ENCODE measurements around the gene MEIG1. TPM values are rescaled to one million over a fixed set of nuclear protein-coding genes. Genes with fewer than 3 reads are reported as not detected.

MEIG1 gene
- total RNA-seq, 1 experiment from 2014 or later, result 1.6 TPM

DNA sequence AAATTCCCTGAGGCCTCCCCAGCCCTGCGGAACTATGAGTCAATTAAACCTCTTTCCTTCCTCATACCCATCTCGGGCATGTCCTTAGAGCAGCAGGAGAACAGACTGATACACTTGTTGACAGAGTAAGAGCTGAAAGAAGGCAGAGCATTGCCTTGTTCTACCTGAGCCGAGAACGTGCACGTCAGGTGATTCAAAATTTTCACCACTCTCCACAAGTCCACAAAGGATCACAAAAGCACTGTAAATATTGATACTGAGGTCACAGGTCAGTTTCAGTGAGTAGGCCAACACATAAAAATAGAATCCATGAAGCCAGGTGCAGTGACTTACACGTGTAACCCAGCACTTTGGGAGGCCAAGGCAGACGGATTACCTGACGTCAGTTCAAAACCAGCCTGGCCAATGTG, 33.1 kb upstream of the MEIG1 start:
- ATAC-seq (no peak), DNase-seq (no peak)
- no TSS peak for BruUV-seq (replicated peaks)
- H3K4me2 ChIP-seq (ENCODE audit: low read length), result no peak overlapping the region
- no peaks in the 10 kb centered on the region for H3K9me2 ChIP-seq (replicated peaks; ENCODE audit: low read length)
- CTCF ChIA-PET, result no interaction called here
- no peak overlapping the region for H3K4me3 ChIP-seq (ENCODE audit: low read length)
- no peaks in the 10 kb centered on the region for H3K9me3 ChIP-seq (ENCODE audit: low read length)
- no peaks in the 10 kb centered on the region for H3F3A ChIP-seq (ENCODE audit: low read length, unreplicated experiment)
- H3K27me3 ChIP-seq (ENCODE audit: low read length), result no peaks in the 10 kb centered on the region
- no peak overlapping the region for H2AFZ ChIP-seq (ENCODE audit: low read length)
- intact Hi-C loops (cut with micrococcal nuclease), result no loop called here
- POLR2A ChIA-PET (ENCODE audit: unreplicated experiment), result no interaction called here
- TF ChIP-seq EZH2 (IDR thresholded peaks at IDR 0.05; ENCODE audit: low read length, unreplicated experiment) (no peak), EZH2phosphoT487 (IDR thresholded peaks at IDR 0.05; ENCODE audit: borderline replicate concordance, low read length) (no peak)
- TF ChIP-seq, protein P1, sequence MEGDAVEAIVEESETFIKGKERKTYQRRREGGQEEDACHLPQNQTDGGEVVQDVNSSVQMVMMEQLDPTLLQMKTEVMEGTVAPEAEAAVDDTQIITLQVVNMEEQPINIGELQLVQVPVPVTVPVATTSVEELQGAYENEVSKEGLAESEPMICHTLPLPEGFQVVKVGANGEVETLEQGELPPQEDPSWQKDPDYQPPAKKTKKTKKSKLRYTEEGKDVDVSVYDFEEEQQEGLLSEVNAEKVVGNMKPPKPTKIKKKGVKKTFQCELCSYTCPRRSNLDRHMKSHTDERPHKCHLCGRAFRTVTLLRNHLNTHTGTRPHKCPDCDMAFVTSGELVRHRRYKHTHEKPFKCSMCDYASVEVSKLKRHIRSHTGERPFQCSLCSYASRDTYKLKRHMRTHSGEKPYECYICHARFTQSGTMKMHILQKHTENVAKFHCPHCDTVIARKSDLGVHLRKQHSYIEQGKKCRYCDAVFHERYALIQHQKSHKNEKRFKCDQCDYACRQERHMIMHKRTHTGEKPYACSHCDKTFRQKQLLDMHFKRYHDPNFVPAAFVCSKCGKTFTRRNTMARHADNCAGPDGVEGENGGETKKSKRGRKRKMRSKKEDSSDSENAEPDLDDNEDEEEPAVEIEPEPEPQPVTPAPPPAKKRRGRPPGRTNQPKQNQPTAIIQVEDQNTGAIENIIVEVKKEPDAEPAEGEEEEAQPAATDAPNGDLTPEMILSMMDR (conservative IDR thresholded peaks at IDR 0.05; ENCODE audit: low read depth, low read length), result no peak
- no peak overlapping the region for H3K9ac ChIP-seq (ENCODE audit: low read length)
- H3K36me3 ChIP-seq (ENCODE audit: low read depth, low read length), result peaks cover 2% of the 10 kb centered on the region; the same call in 1 of the 2 replicates
- no peaks in the 10 kb centered on the region for H3K4me1 ChIP-seq (ENCODE audit: insufficient read depth, low read length)
- no peaks in the 10 kb centered on the region for H3K79me2 ChIP-seq (ENCODE audit: low read length)
- no peaks in the 10 kb centered on the region for H4K20me1 ChIP-seq (ENCODE audit: low read length)
- no peak overlapping the region for H3K27ac ChIP-seq (ENCODE audit: low read length)

DNA sequence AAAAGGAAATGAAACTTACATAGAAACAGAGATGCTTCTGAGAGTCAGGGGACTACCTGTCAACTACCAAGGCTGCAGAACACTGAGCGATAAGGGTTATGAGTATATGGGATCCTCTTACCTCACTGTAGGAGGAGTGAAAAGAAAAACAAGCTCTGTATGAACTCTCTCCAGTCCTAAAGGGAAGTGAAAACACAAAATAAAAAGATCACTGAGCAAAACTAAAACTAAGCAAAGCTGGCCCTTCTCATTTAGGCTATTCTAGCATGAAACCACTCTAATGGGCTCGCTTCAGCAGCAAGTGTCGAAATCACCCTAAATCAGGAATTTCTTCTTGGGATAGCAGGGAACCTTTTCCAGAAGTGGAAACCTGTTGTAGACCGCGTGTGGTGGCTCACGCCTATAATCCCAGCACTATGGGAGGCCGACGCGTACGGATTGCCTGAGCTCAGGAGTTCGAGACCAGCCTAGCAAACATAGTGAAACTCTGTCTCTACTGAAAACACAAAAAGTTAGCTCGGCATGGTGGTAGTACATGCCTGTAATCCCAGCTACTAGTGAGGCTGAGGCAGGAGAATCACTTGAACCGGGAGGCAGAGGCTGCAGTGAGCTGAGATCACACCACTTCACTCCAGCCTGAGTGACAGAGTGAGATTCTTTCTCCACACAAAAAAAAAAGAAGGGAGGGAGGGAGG, 32.3 kb upstream of the MEIG1 start:
- no peak for TF ChIP-seq EZH2phosphoT487 (IDR thresholded peaks at IDR 0.05; ENCODE audit: borderline replicate concordance, low read length)
- TF ChIP-seq EZH2 (IDR thresholded peaks at IDR 0.05; ENCODE audit: low read length, unreplicated experiment), result no peak
- TF ChIP-seq, protein P1 (conservative IDR thresholded peaks at IDR 0.05; ENCODE audit: low read depth, low read length), result no peak
- no peak overlapping the region for H3K4me2 ChIP-seq (ENCODE audit: low read length)
- ChIA-PET POLR2A (ENCODE audit: unreplicated experiment) (no interaction called here), CTCF (no interaction called here)
- H3K36me3 ChIP-seq (ENCODE audit: low read depth, low read length), result peaks cover 2% of the 10 kb centered on the region; the same call in 1 of the 2 replicates
- no peak overlapping the region for H2AFZ ChIP-seq (ENCODE audit: low read length)
- H3K79me2 ChIP-seq (ENCODE audit: low read length), result no peaks in the 10 kb centered on the region
- H3K27ac ChIP-seq (ENCODE audit: low read length), result no peak overlapping the region
- DNase-seq (no peak), ATAC-seq (no peak)
- no peaks in the 10 kb centered on the region for H3K9me3 ChIP-seq (ENCODE audit: low read length)
- H4K20me1 ChIP-seq (ENCODE audit: low read length), result no peaks in the 10 kb centered on the region
- BruUV-seq (replicated peaks), result no TSS peak
- no peak overlapping the region for H3K4me3 ChIP-seq (ENCODE audit: low read length)
- H3K27me3 ChIP-seq (ENCODE audit: low read length), result no peaks in the 10 kb centered on the region
- H3K9ac ChIP-seq (ENCODE audit: low read length), result no peak overlapping the region
- intact Hi-C loops (cut with micrococcal nuclease), result no loop called here
- no peaks in the 10 kb centered on the region for H3K4me1 ChIP-seq (ENCODE audit: insufficient read depth, low read length)
- no peaks in the 10 kb centered on the region for H3F3A ChIP-seq (ENCODE audit: low read length, unreplicated experiment)
- no peaks in the 10 kb centered on the region for H3K9me2 ChIP-seq (replicated peaks; ENCODE audit: low read length)

DNA sequence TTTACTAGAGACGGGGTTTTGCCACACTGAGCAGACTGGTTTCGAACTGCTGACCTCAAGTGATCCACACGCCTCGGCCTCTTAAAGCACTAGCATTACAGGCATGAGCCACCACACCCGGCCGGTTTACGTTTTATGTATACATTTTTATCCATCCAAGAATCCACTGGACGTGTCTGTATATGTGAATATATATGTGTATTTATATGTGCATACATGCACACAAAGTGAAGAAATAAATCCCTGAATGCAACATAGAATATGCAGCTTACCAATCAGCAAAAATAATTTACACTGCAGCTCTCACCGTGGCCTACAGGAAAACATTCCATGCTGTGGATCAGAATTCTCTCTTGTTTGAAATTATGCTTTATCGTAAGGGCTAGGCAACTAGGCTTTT, 28.6 kb upstream of the MEIG1 start:
- H3K4me2 ChIP-seq (ENCODE audit: low read length), result no peak overlapping the region
- CTCF ChIA-PET, result no interaction called here
- H4K20me1 ChIP-seq (ENCODE audit: low read length), result no peaks in the 10 kb centered on the region
- H3K9me3 ChIP-seq (ENCODE audit: low read length), result no peaks in the 10 kb centered on the region
- no peak overlapping the region for H3K4me3 ChIP-seq (ENCODE audit: low read length)
- no peaks in the 10 kb centered on the region for H3K27me3 ChIP-seq (ENCODE audit: low read length)
- no peak for DNase-seq
- no peak overlapping the region for H2AFZ ChIP-seq (ENCODE audit: low read length)
- no peaks in the 10 kb centered on the region for H3F3A ChIP-seq (ENCODE audit: low read length, unreplicated experiment)
- no TSS peak for BruUV-seq (replicated peaks)
- no peak overlapping the region for H3K9ac ChIP-seq (ENCODE audit: low read length)
- H3K36me3 ChIP-seq (ENCODE audit: low read depth, low read length), result peaks cover 2% of the 10 kb centered on the region; the same call in 1 of the 2 replicates
- H3K4me1 ChIP-seq (ENCODE audit: insufficient read depth, low read length), result no peaks in the 10 kb centered on the region
- no peaks in the 10 kb centered on the region for H3K79me2 ChIP-seq (ENCODE audit: low read length)
- TF ChIP-seq EZH2 (IDR thresholded peaks at IDR 0.05; ENCODE audit: low read length, unreplicated experiment) (no peak), EZH2phosphoT487 (IDR thresholded peaks at IDR 0.05; ENCODE audit: borderline replicate concordance, low read length) (no peak)
- TF ChIP-seq, protein P1 (conservative IDR thresholded peaks at IDR 0.05; ENCODE audit: low read depth, low read length), result no peak
- POLR2A ChIA-PET (ENCODE audit: unreplicated experiment), result no interaction called here
- intact Hi-C loops (cut with micrococcal nuclease), result no loop called here
- no peaks in the 10 kb centered on the region for H3K9me2 ChIP-seq (replicated peaks; ENCODE audit: low read length)
- no peak overlapping the region for H3K27ac ChIP-seq (ENCODE audit: low read length)
- no peak for ATAC-seq

All from PC-3 (cell line).